Neural crest cell (in vitro differentiated cells): ENCODE data around the gene PLD5. TPM values are rescaled to one million over a fixed set of nuclear protein-coding genes. Genes with fewer than 3 reads are reported as not detected.
"Not testable (repeated sequence)": the region's sequence is repeated elsewhere in the genome, so short reads cannot be mapped to it uniquely, and the experiment has no call there.

Experiments used
- DNase-seq: peaks from one replicate; pipeline ENCODE4 v3.0.0; 2021; ENCODE audit warnings: low read depth, mixed read lengths, low spot score
- H3K27ac Mint-ChIP-seq: one replicate; pipeline ENCODE4 v1.8.0; 2021; ENCODE audit warnings: mild to moderate bottlenecking, mixed read lengths; ENCODE audit not compliant: unreplicated experiment
- H3K27me3 Mint-ChIP-seq: 2 replicates; pipeline ENCODE4 v1.8.0; 2021; ENCODE audit warnings: low read depth, mild to moderate bottlenecking, mixed read lengths
- H3K36me3 Mint-ChIP-seq: 2 replicates; pipeline ENCODE4 v1.8.0; 2021; ENCODE audit warnings: low read depth, mild to moderate bottlenecking, mixed read lengths
- H3K4me1 Mint-ChIP-seq: 2 replicates; pipeline ENCODE4 v1.8.0; 2021; ENCODE audit warnings: mixed read lengths
- H3K4me3 Mint-ChIP-seq: one replicate; pipeline ENCODE4 v1.8.0; 2021; ENCODE audit warnings: mild to moderate bottlenecking, mixed read lengths
- H3K9me3 Mint-ChIP-seq: 2 replicates; pipeline ENCODE4 v1.8.0; 2021; ENCODE audit warnings: mixed read lengths
- total RNA-seq: library from RNA; stranded (reverse); gene quantifications from 2 replicates; pipeline ENCODE4 v1.2.1, GENCODE V29; 2021
- TF ChIP-seq, protein P1 (sequence below): fragments of 200-600 bp; sonication (generic); conservative IDR thresholded peaks from 2 replicates; pipeline ENCODE4 v1.5.0; 2021; ENCODE audit warnings: antibody characterized with exemption, mild to moderate bottlenecking

PLD5 gene
- total RNA-seq, 1 donor from 2014 or later = 1.1 TPM

DNA sequence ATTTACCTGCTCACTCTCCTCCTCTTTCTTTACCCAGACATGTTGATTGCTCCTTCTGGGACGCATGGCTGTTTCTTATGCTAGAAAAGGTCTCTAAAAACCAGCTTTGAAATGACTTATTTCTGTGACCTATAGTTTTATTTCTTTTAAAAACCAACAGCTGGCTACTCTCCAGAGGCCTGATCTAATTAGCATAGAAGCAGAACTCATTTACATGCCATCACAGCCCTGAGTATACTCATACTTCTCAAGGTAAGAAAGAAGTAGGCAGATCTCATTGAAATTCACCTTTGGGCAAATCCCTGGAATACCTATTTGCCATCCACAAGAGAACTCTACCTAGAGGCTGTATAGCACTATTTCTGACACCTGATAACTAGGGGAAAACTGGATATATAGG lies 230.7 kb downstream of the PLD5 start:
- H3K27me3 Mint-ChIP-seq, H3K4me1 Mint-ChIP-seq, H3K9me3 Mint-ChIP-seq, H3K4me3 Mint-ChIP-seq, H3K27ac Mint-ChIP-seq, DNase-seq, H3K36me3 Mint-ChIP-seq: not testable (repeated sequence)

- not testable (repeated sequence) for H3K4me3 Mint-ChIP-seq, H3K9me3 Mint-ChIP-seq, H3K27me3 Mint-ChIP-seq, H3K36me3 Mint-ChIP-seq, DNase-seq, H3K4me1 Mint-ChIP-seq, H3K27ac Mint-ChIP-seq
Measured at GRCh38 chr1:242288067-242288466, 236.4 kb downstream of the PLD5 start.

- not testable (repeated sequence) for H3K27me3 Mint-ChIP-seq, H3K9me3 Mint-ChIP-seq, H3K4me1 Mint-ChIP-seq, H3K36me3 Mint-ChIP-seq, H3K27ac Mint-ChIP-seq, DNase-seq, H3K4me3 Mint-ChIP-seq
Measured at GRCh38 chr1:242282758-242283485, 241.6 kb downstream of the PLD5 start.

GRCh38 chr1:242278406-242278805 lies 246.1 kb downstream of the PLD5 start:
- DNase-seq, H3K27me3 Mint-ChIP-seq, H3K36me3 Mint-ChIP-seq, H3K4me1 Mint-ChIP-seq, H3K4me3 Mint-ChIP-seq, H3K9me3 Mint-ChIP-seq, H3K27ac Mint-ChIP-seq: not testable (repeated sequence)

DNA sequence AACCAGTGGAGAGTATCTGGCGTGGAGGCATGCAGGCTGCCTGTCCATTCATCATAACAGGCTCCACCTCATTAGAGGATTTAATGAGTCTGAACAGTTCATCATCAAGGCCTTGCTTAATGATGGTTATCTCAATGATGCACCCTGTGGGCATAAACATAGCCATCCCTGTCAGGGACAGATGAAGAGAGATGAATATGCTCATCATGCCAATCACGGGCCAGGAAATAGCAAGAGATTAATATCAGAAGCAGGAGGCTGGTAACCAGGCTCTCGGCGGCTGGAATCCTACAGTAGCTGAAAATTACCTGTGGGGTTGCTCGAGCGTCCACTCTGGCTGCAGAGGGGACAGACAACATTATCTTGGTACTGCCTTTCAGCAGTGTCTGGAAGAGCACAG lies 247.7 kb downstream of the PLD5 start:
- H3K9me3 Mint-ChIP-seq, DNase-seq, H3K36me3 Mint-ChIP-seq, H3K4me1 Mint-ChIP-seq, H3K27ac Mint-ChIP-seq, H3K27me3 Mint-ChIP-seq, H3K4me3 Mint-ChIP-seq: not testable (repeated sequence)

DNA sequence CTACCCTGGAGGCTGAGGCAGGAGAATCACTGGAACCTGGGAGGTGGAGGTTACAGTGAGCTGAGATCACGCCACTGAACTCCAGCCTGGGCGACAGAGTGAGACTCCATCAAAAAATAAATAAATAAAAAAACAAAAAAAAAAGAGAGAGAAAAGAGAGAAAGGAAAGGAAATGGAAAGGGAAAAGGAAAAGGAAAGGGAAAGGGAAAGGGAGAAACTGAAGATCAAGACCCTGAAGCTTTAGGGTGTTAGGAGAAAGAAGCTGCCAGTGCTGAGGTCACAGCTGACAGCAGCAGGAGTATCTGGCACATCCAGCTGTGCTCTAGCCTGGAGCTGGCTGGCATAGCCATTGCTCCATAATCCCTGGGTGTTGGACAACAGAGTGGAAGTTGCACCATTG lies 257.5 kb downstream of the PLD5 start:
- not testable (repeated sequence) for H3K4me1 Mint-ChIP-seq, H3K27me3 Mint-ChIP-seq, H3K9me3 Mint-ChIP-seq, H3K4me3 Mint-ChIP-seq, DNase-seq, H3K27ac Mint-ChIP-seq, H3K36me3 Mint-ChIP-seq

DNA sequence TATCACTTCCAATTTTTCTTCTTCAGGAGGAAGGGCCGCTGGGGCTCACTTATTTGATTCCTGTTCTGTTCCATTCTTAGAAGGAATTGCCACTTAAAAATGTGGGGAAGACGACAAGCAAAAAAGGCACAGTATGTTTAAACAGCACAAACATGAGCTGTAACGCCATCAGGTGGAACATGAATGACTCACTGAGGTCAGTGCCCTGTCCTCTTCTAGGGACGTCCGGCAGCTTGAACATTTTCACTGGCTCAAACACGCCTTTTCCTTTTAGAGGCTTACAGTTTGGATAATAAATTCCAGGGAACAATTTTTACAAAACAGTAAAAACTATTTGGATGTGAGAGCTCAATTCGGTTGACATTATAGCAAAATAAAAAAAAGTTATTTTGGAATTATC lies 260.1 kb downstream of the PLD5 start:
- H3K27me3 Mint-ChIP-seq, H3K4me3 Mint-ChIP-seq, H3K27ac Mint-ChIP-seq, H3K4me1 Mint-ChIP-seq, H3K9me3 Mint-ChIP-seq, H3K36me3 Mint-ChIP-seq, DNase-seq: not testable (repeated sequence)

GRCh38 chr1:242245255-242245654 lies 279.2 kb downstream of the PLD5 start:
- no peak overlapping the region for H3K27ac Mint-ChIP-seq
- DNase-seq = no peak

GRCh38 chr1:242243472-242243871 lies 281.0 kb downstream of the PLD5 start:
- no peak overlapping the region for H3K4me3 Mint-ChIP-seq
- no peaks in the 10 kb centered on the region for H3K36me3 Mint-ChIP-seq
- no peaks in the 10 kb centered on the region for H3K27me3 Mint-ChIP-seq
- H3K27ac Mint-ChIP-seq = no peak overlapping the region
- H3K4me1 Mint-ChIP-seq = peaks cover 16% of the 10 kb centered on the region
- no peak for DNase-seq
- TF ChIP-seq, protein P1, sequence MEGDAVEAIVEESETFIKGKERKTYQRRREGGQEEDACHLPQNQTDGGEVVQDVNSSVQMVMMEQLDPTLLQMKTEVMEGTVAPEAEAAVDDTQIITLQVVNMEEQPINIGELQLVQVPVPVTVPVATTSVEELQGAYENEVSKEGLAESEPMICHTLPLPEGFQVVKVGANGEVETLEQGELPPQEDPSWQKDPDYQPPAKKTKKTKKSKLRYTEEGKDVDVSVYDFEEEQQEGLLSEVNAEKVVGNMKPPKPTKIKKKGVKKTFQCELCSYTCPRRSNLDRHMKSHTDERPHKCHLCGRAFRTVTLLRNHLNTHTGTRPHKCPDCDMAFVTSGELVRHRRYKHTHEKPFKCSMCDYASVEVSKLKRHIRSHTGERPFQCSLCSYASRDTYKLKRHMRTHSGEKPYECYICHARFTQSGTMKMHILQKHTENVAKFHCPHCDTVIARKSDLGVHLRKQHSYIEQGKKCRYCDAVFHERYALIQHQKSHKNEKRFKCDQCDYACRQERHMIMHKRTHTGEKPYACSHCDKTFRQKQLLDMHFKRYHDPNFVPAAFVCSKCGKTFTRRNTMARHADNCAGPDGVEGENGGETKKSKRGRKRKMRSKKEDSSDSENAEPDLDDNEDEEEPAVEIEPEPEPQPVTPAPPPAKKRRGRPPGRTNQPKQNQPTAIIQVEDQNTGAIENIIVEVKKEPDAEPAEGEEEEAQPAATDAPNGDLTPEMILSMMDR = no peak
- no peaks in the 10 kb centered on the region for H3K9me3 Mint-ChIP-seq

More at GRCh38 chr1:242245255-242245654, 279.2 kb downstream of the PLD5 start:
- H3K9me3 Mint-ChIP-seq = peaks cover 2% of the 10 kb centered on the region
- no peaks in the 10 kb centered on the region for H3K27me3 Mint-ChIP-seq
- TF ChIP-seq, protein P1 = no peak
- H3K4me1 Mint-ChIP-seq = peaks cover 16% of the 10 kb centered on the region
- no peaks in the 10 kb centered on the region for H3K36me3 Mint-ChIP-seq
- no peak overlapping the region for H3K4me3 Mint-ChIP-seq
